NB4 (cell line): Measurements from ENCODE around the gene JTB.

Experiments used
- DNase-seq: peaks from one replicate; pipeline ENCODE4 v3.0.0; 2010; ENCODE audit warnings: low read depth
- H3K4me3 ChIP-seq: one replicate; pipeline ENCODE4 v1.5.1; 2011; ENCODE audit warnings: mild to moderate bottlenecking, low read depth, low read length, moderate library complexity
- CTCF ChIP-seq: IDR thresholded peaks from one replicate; pipeline ENCODE4 v1.5.1; 2012; ENCODE audit warnings: low read depth, low read length
- MAX ChIP-seq: IDR thresholded peaks from 2 replicates; pipeline ENCODE4 v1.6.1; 2011; ENCODE audit warnings: low read depth, low read length
- MYC ChIP-seq: IDR thresholded peaks from 2 replicates; pipeline ENCODE4 v1.6.1; 2011; ENCODE audit warnings: low read depth, low read length
- POLR2A ChIP-seq: IDR thresholded peaks from 2 replicates; pipeline ENCODE4 v1.6.1; 2011; ENCODE audit warnings: mild to moderate bottlenecking; ENCODE audit not compliant: insufficient read length; ENCODE audit errors: extremely low read depth

JTB gene

GRCh38 chr1:153928245-153928644 lies 49.2 kb downstream of the JTB start:
- no peak for TF ChIP-seq MYC
- no peak for TF ChIP-seq POLR2A
- TF ChIP-seq MAX, result no peak
- TF ChIP-seq CTCF, result no peak
- no peak overlapping the region for H3K4me3 ChIP-seq
- no peak for DNase-seq

- TF ChIP-seq MAX (no peak), CTCF (no peak), POLR2A (no peak), MYC (no peak)
- H3K4me3 ChIP-seq, result no peak overlapping the region
- DNase-seq, result no peak
Observed at GRCh38 chr1:153926405-153926804, 51.1 kb downstream of the JTB start.
